Keratinocyte (primary cell): ENCODE data around the gene TLCD3B. TPM values are rescaled to one million over a fixed set of nuclear protein-coding genes. Genes with fewer than 3 reads are reported as not detected.

Experiments used
- DNase-seq: peaks from one replicate; pipeline ENCODE4 v3.0.0-alpha.2; 2011; ENCODE audit warnings: low read depth, missing footprints, low spot score
- FAIRE-seq: peaks from 2 replicates; lab custom pipeline; 2011; peaks lifted over from hg19 to GRCh38; lab: Jason Lieb, UNC
- H2AFZ ChIP-seq: 2 replicates; pipeline ENCODE4 v1.6.0; 2012; ENCODE audit warnings: low read length, control low read depth, inconsistent platforms; ENCODE audit not compliant: control insufficient read depth
- H3K27ac ChIP-seq: 2 replicates; pipeline ENCODE4 v1.5.1; 2011; ENCODE audit warnings: low read length; ENCODE audit not compliant: control insufficient read depth, insufficient read depth
- H3K27me3 ChIP-seq: 3 replicates; pipeline ENCODE4 v1.6.0; 2011; ENCODE audit warnings: low read length; ENCODE audit not compliant: control insufficient read depth, insufficient read depth; ENCODE audit errors: extremely low read depth
- H3K36me3 ChIP-seq, 2 experiments: 2 replicates in 1 of 2; 3 replicates in 1 of 2; pipeline ENCODE4 v1.5.1; 2011; ENCODE audit warnings: low read length in 2 of 2, mild to moderate bottlenecking in 1 of 2; ENCODE audit not compliant: control insufficient read depth in 2 of 2, insufficient read depth in 2 of 2; ENCODE audit errors: extremely low read depth in 1 of 2
- H3K4me1 ChIP-seq: 3 replicates; pipeline ENCODE4 v1.5.1; 2011; ENCODE audit warnings: low read length; ENCODE audit not compliant: control insufficient read depth, insufficient read depth; ENCODE audit errors: extremely low read depth
- H3K4me2 ChIP-seq: 3 replicates; pipeline ENCODE4 v1.6.0; 2011; ENCODE audit warnings: low read depth, low read length; ENCODE audit not compliant: control insufficient read depth, insufficient read depth; ENCODE audit errors: extremely low read depth
- H3K4me3 ChIP-seq, 3 experiments: fragments of 200-600 bp in 1 of 3; sonication (generic) in 1 of 3; 2 replicates in 2 of 3; 3 replicates in 1 of 3; pipeline ENCODE4 v1.5.1; 2011 to 2016; ENCODE audit warnings: low read length in 3 of 3, mild to moderate bottlenecking in 3 of 3, control low read depth in 2 of 3, inconsistent platforms in 1 of 3, low read depth in 1 of 3, mixed read lengths in 1 of 3, mixed run types in 1 of 3, moderate library complexity in 1 of 3; ENCODE audit not compliant: control insufficient read depth in 2 of 3, insufficient read depth in 2 of 3; ENCODE audit errors: extremely low read depth in 1 of 3
- H3K79me2 ChIP-seq: 2 replicates; pipeline ENCODE4 v1.6.0; 2012; ENCODE audit warnings: low read length; ENCODE audit not compliant: control insufficient read depth, insufficient read depth
- H3K9ac ChIP-seq: 3 replicates; pipeline ENCODE4 v1.6.0; 2011; ENCODE audit warnings: low read length; ENCODE audit not compliant: control insufficient read depth, insufficient read depth; ENCODE audit errors: extremely low read depth
- H3K9me1 ChIP-seq: 3 replicates; pipeline ENCODE4 v1.6.0; 2011; ENCODE audit warnings: low read length; ENCODE audit not compliant: control insufficient read depth, insufficient read depth; ENCODE audit errors: extremely low read depth
- H3K9me3 ChIP-seq: 2 replicates; pipeline ENCODE4 v1.5.1; 2012; ENCODE audit warnings: low read depth, low read length; ENCODE audit not compliant: control insufficient read depth
- H4K20me1 ChIP-seq: 3 replicates; pipeline ENCODE4 v1.6.0; 2011; ENCODE audit warnings: low read length; ENCODE audit not compliant: control insufficient read depth, insufficient read depth; ENCODE audit errors: extremely low read depth
- CTCF ChIP-seq, 3 experiments: IDR thresholded peaks in 1 of 3; conservative IDR thresholded peaks in 1 of 3; optimal IDR thresholded peaks in 1 of 3; 2 replicates in 2 of 3; 3 replicates in 1 of 3; pipeline versions ENCODE3 to v1.5.1; 2011; ENCODE audit warnings: low read length in 3 of 3, mild to moderate bottlenecking in 3 of 3, moderate library complexity in 2 of 3, control low read depth in 1 of 3, inconsistent platforms in 1 of 3; ENCODE audit not compliant: insufficient read depth in 2 of 3; ENCODE audit errors: extremely low read depth in 1 of 3
- EZH2 ChIP-seq: IDR thresholded peaks from one replicate; pipeline ENCODE4 v1.6.1; 2012; ENCODE audit warnings: inconsistent platforms, mild to moderate bottlenecking, low read length, moderate library complexity
- dilution Hi-C: fragments of 300-500 bp; cut with MboI; formaldehyde crosslinking; loops from one replicate; pipeline ENCODE4 v1.7.0; 2020; ENCODE audit warnings: low sequenced_read_pairs; ENCODE audit not compliant: extremely low pct_ligation_motif_present
- polyA plus RNA-seq, 5 experiments: library from polyadenylated mRNA; depleted of rRNA in 3 of 5; stranded (reverse) in 3 of 5; stranded (forward) in 1 of 5; unstranded in 1 of 5; fragments of >200 nt; gene quantifications; 1 replicate in 1 of 5; 2 replicates in 3 of 5; 3 replicates in 1 of 5; pipeline versions ENCODE4 v1.2.1 to v1.2.3, GENCODE V29; 2011 to 2012; ENCODE audit warnings: missing spikeins in 2 of 5, low read depth in 1 of 5, low replicate concordance in 1 of 5

TLCD3B gene
- polyA plus RNA-seq, 1 donor (not counting 4 experiments of a cell fraction or from before 2014, with no cell fraction given), result not detected

- Histone ChIP-seq H2AFZ (no peak overlapping the region), H3K9me3 (no peaks in the 10 kb centered on the region), H3K4me2 (no peak overlapping the region), H4K20me1 (no peaks in the 10 kb centered on the region), H3K79me2 (no peaks in the 10 kb centered on the region), H3K27me3 (no peaks in the 10 kb centered on the region), H3K9me1 (no peaks in the 10 kb centered on the region), H3K4me3 (no peak overlapping the region), H3K9ac (no peak overlapping the region), H3K4me1 (no peaks in the 10 kb centered on the region), H3K36me3 (peaks cover 55 to 64% of the 10 kb centered on the region in 2 experiments), H3K27ac (no peak overlapping the region)
- TF ChIP-seq EZH2 (no peak), CTCF (optimal IDR thresholded peaks at IDR 0.05 in 1 of 3, IDR thresholded peaks at IDR 0.05 in 1 of 3, conservative IDR thresholded peaks at IDR 0.05 in 1 of 3; ENCODE audit: extremely low read depth in 1 of 3, insufficient read depth in 2 of 3, low read length in 3 of 3) (no peak)
- no peak for FAIRE-seq
- dilution Hi-C loops, result no loop called here
- DNase-seq, result no peak
Measured at GRCh38 chr16:29984764-29985147, 46.3 kb downstream of the TLCD3B start.

GRCh38 chr16:29984137-29984763 lies 46.8 kb downstream of the TLCD3B start:
- H3K27me3 ChIP-seq, result no peaks in the 10 kb centered on the region
- no peaks in the 10 kb centered on the region for H3K79me2 ChIP-seq
- no peaks in the 10 kb centered on the region for H4K20me1 ChIP-seq
- dilution Hi-C loops, result no loop called here
- no peak overlapping the region for H3K4me2 ChIP-seq
- H3K27ac ChIP-seq, result no peak overlapping the region
- H3K9ac ChIP-seq, result no peak overlapping the region
- no peaks in the 10 kb centered on the region for H3K9me1 ChIP-seq
- H3K36me3 ChIP-seq, result peaks cover 56 to 65% of the 10 kb centered on the region in 2 experiments
- no peaks in the 10 kb centered on the region for H3K4me1 ChIP-seq
- TF ChIP-seq EZH2, result no peak
- TF ChIP-seq CTCF (optimal IDR thresholded peaks at IDR 0.05 in 1 of 3, IDR thresholded peaks at IDR 0.05 in 1 of 3, conservative IDR thresholded peaks at IDR 0.05 in 1 of 3; ENCODE audit: extremely low read depth in 1 of 3, insufficient read depth in 2 of 3, low read length in 3 of 3), result no peak
- H3K9me3 ChIP-seq, result no peaks in the 10 kb centered on the region
- no peak overlapping the region for H3K4me3 ChIP-seq
- DNase-seq (no peak), FAIRE-seq (no peak)
- H2AFZ ChIP-seq, result no peak overlapping the region
